Kidney capillary endothelial cell (primary cell): ENCODE data around the gene KIF9.
A peak's percentile ranks its signal among the peaks of the same experiment; 100 is the strongest.
"Not testable (repeated sequence)": the region's sequence is repeated elsewhere in the genome, so short reads cannot be mapped to it uniquely, and the experiment has no call there.

Experiments used
- DNase-seq: peaks from one replicate; pipeline ENCODE4 v3.0.0-alpha.2; 2018; ENCODE audit warnings: low spot score

The KIF9 gene

DNA sequence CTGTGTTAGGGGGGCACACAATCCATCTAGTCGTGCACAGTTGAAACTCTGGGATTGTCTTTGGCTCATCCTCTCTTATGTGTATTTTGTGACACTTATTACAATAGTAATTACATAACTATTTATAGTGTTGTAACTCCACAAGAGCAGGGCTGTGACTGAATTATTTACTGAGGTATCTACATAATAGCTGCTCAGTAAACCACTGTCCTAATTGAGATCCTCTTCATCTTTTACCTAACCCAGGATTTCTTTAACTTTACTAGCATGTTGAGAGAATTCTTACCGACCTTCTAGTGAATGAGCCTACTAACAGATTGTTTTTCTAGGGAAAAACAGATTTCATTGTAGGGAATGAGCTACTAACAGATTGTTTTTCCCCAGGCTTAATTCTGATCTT lies 11.2 kb upstream of the KIF9 start:
- DNase-seq = no peak

GRCh38 chr3:47291754-47292420 lies 9.3 kb upstream of the KIF9 start:
- DNase-seq = not testable (repeated sequence)

GRCh38 chr3:47291158-47291753 lies 8.7 kb upstream of the KIF9 start:
- no peak for DNase-seq

GRCh38 chr3:47288966-47289910 lies 6.6 kb upstream of the KIF9 start:
- DNase-seq = no peak

GRCh38 chr3:47283591-47284364 lies 1.2 kb upstream of the KIF9 start:
- DNase-seq = peak; percentile 13

GRCh38 chr3:47283193-47283537 lies 566 bp upstream of the KIF9 start:
- DNase-seq = no peak

DNA sequence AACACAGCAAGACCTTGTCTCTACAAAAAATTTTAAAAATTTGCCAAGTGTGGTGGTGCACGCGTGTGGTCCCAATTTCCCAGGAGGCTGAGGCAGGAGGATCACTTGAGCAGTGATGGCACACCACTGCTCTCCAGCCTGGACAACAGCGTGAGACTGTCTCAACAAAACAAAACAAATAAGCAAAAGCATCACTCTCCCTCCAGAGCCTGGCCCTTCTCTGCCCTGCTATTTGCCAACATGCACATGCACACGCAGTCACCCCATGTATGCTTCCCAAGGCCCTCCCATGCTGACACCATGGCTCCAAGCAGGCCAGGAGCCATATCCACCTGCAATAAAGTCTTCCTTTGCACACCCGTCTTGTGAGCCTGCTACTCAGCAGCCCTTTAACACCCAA lies 2.1 kb downstream of the KIF9 start:
- no peak for DNase-seq

DNA sequence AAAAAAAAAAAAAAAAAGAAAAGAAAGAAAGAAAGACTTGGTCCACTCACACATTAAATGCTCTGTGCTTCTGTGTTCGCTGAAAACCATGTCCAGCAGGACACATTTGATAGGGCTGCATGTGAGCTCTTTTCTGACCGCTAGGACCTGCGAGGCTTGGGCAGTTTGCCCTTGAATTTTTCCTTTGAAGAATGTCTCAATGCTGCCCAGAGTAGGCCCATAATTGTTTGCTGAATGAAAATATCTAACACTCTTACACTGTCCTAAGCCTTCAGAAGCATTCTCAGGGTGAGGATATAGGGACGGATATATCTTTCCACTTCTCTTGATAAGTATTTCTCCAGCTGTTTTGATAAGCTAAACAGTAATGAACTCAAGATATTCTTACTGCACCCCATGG lies 6.0 kb downstream of the KIF9 start:
- DNase-seq = no peak

GRCh38 chr3:47274652-47275051 lies 7.9 kb downstream of the KIF9 start:
- DNase-seq = no peak

- no peak for DNase-seq
Observed at GRCh38 chr3:47273564-47273963, 9.0 kb downstream of the KIF9 start.

DNA sequence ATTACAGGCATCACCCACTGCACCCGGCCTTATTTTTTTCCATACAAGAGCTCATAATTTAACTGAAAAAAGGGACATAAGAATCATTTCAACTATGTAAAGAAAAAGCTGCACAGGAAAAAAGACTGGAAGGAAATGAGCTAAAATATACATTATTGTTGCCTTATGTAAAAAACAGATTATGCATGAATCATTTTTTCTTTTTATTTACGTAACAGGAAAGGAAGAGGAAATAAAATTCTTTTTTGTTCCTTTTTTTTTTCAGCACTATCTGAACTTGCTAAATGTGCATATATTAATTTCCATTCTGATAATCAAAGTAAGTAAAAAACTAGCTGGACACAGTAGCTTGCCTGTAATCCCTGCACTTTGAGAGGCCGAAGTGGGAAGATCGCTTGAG lies 12.1 kb downstream of the KIF9 start:
- DNase-seq = no peak

DNA sequence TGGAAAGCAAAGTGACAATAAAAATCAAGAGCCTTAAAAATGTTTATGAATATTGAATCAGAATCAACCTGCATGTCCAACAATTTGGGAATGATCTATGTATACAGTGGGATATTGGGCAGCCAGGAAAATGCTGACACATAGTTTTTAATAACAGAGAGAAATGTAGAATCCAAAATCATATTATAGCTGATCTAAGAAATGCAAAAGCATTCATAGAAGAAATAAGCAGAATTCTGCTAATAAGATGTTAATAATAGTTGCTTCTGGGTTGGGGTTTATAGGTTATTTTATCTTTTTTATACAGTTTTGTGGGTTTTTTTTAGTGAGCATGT lies 15.1 kb downstream of the KIF9 start:
- no peak for DNase-seq

DNA sequence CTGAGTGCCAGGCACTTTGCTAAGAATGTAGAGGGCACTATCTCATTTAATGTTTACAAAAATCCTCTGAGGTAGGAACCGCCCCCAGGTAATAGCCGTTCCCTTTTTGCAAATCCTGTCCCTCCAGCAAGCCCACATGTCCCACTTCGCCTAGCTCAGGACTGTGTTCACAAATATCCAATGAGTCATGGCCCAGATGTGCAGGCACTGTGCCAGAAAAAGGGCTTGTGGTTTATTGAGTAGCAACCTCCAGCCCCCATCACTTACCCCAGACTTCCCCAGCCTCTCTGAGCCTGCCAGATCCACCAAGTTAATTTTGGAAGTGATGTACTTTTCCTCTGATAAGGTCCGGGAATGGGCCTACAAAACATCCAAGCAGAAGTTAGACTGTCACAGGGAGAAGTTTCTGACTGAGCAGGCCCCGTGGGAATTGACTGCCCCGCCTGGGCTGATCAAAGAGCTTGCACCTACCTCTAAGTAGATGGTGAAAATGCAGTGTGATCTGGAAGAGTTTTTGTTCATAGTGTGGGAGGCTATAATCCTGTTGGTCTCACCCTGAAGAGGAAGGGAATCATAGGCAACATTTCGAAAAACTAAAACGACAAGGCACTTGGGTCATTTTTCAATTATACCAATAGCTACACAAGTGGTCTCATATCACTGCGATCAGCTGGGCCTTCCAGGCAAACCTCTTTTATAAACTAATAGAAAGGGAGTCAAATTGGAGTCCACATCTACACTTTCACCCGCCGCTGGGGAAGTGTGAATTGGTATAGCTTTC lies 15.7 kb downstream of the KIF9 start:
- peak; percentile 53 for DNase-seq

DNA sequence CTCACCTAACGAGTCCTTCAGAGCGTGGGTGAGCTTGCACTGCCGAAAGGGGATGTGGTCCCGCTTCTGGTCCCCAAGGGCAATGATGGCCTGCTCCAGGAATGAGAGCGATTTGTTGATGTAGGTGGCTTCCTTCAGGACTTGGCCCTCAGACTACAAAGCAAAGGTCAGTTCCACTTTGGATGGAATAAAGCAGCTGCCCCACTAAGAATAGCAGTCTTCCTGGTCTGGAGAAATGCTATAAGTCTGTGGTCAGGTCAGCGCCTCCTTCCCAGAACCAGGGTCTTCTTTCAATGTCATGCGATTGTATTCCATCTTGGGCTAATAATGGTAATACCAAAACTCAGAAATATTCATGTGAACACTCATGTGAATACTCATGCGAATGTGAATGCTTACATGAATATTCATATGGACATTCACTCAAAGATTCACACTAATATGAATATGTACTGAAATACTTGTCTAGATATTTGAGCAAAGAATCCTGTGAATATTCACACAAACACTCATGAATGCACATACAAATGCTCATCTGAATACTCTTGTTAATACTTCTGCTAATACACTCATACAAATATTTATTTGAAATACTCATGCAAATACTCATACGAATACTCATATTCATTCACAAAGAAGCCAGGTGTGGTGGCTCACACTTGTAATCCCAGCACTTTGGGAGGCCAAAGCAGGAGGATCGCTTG lies 16.7 kb downstream of the KIF9 start:
- DNase-seq = no peak

DNA sequence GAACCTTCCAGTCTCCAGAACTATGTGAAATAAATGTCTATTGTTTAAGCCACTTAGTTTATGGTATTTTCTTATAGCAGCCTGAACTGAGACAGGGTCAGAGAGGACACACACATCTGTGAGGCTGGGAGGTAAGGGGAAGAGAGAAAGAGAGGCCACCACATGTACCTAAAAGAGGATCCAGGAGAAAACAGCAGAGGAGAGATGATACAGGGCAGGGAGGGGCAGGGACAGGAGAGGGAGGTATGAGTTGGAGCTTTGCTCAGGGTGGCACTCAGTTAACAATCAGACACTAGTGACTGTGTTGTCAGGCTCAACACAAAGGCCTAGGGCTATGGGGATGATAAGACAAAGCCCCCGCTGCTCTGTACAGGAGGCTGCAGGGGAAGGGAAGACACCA lies 17.6 kb downstream of the KIF9 start:
- DNase-seq = no peak

- no peak for DNase-seq
Observed at GRCh38 chr3:47261301-47261700, 21.3 kb downstream of the KIF9 start.

DNA sequence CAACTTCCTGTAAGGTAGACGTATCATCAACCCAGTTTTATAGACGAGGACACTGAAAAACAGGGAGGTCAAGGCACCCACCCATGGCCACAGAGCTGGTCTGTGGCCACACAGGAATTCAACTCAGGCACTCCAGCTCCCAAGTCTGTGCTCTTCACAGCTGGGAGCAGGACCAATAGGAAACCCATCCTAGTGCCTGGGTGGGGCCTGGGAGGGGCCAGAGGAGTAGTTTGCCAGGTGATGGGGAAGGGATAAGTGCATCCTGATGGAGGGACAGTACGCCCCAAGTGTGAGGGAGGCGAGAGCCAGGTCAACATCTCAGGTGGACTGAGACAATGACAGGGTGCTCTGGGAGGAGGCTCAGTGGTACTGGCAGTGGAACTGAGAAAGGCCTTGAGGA lies 22.0 kb downstream of the KIF9 start:
- no peak for DNase-seq

GRCh38 chr3:47259114-47259513 lies 23.5 kb downstream of the KIF9 start:
- DNase-seq = no peak

GRCh38 chr3:47256331-47256730 lies 26.3 kb downstream of the KIF9 start:
- not testable (repeated sequence) for DNase-seq

DNA sequence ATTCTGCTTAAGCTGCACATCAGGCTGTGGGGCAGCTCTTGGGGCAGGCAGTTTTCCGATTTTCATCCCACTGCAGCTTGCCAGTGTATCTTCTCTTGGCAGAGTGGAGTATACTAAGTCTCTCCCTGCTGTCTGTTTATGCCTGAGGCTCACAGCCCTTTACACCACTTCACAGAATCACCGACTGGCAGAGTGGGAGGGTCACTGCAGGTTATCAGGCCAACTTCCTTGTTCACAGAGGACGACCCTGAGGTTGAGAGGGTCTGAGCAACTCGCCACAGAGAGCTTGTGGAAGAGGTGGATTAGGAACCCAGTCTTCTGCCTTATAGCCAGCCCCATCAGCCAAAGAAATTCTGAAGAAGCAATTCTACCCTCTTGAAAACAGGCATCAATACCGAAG lies 30.9 kb downstream of the KIF9 start:
- DNase-seq = no peak

DNA sequence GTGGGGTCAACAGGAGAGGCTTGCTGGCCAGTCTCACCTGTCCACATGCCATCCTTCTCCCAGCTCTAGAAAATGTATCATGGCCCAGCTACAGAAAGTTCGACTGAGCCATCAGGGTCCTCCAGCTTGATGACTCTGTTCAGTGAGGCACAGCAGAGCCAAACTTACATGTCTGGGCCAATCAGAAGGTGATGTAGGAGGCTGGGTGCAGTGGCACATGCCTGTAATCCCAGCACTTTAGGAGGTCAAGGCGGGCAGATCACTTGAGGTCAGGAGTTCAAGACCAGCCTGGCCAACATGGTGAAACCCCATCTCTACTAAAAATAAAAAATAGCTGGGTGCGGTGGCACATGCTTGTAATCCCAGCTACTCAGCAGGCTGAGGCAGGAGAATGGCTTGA lies 31.5 kb downstream of the KIF9 start:
- DNase-seq = not testable (repeated sequence)
